Adrenal gland (tissue), 12 donors: ENCODE data around the gene SPATA16. TPM values are rescaled to one million over a fixed set of nuclear protein-coding genes. Genes with fewer than 3 reads are reported as not detected.

Source experiments
- DNase-seq, 7 donors: peaks; one replicate each; pipeline ENCODE4 v3.0.0-alpha.2; 2019 to 2020
- H3K27ac ChIP-seq, 5 donors: fragments of 200-600 bp; sonication (generic) in 4 of 5; 1 replicate in 3 of 5; 2 replicates in 2 of 5; pipeline versions ENCODE4 v1.5.1 to v1.8.0; 2016 to 2020; ENCODE audit warnings: mild to moderate bottlenecking in 1 of 5
- H3K27me3 ChIP-seq: fragments of 200-600 bp; 2 replicates; pipeline ENCODE4 v1.8.0; 2021
- H3K36me3 ChIP-seq, 2 donors: fragments of 200-600 bp; replicated peaks in 1 of 2; 1 replicate in 1 of 2; 2 replicates in 1 of 2; pipeline versions ENCODE4 v1.5.1 to v1.8.0; 2018 to 2022
- H3K4me1 ChIP-seq, 2 donors: fragments of 200-600 bp; replicated peaks in 1 of 2; 1 replicate in 1 of 2; 2 replicates in 1 of 2; pipeline versions ENCODE4 v1.5.1 to v1.8.0; 2018 to 2021
- H3K4me3 ChIP-seq, 4 donors: fragments of 200-600 bp; sonication (generic) in 3 of 4; one replicate each; pipeline ENCODE4 v1.5.1; 2016 to 2018
- H3K9me3 ChIP-seq, 3 donors: fragments of 200-600 bp; sonication (generic) in 1 of 3; replicated peaks in 1 of 3; 1 replicate in 2 of 3; 2 replicates in 1 of 3; pipeline versions ENCODE4 v1.5.1 to v1.8.0; 2016 to 2021
- CTCF ChIP-seq, 6 experiments: fragments of 450-650 bp in 4 of 6; fragments of 200-600 bp in 2 of 6; sonication (generic) in 1 of 6; IDR thresholded peaks; 1 replicate in 5 of 6; 2 replicates in 1 of 6; pipeline versions ENCODE4 v1.5.1 to v1.8.0; 2016 to 2021; ENCODE audit warnings: antibody characterized with exemption in 6 of 6, mild to moderate bottlenecking in 2 of 6, moderate library complexity in 1 of 6
- POLR2A ChIP-seq, 2 donors: fragments of 450-650 bp; IDR thresholded peaks; one replicate each; pipeline ENCODE4 v1.6.1; 2017; ENCODE audit warnings: antibody characterized with exemption in 2 of 2, mild to moderate bottlenecking in 2 of 2, moderate library complexity in 1 of 2
- WGBS, 4 donors: extraction: QIAGEN DNeasy Blood & Tissue Kit in 2 of 4; methylation state at CpG; one replicate each; pipeline versions ENCODE4 v1.1.5 to v1.1.7; 2013 to 2017; 5-methylcytosine and 5-hydroxymethylcytosine counted together
- intact Hi-C, 2 donors: fragments of 100-400 bp; cut with DNase I; formaldehyde crosslinking; loops; one replicate each; pipeline versions ENCODE4 v1.14.1 to v1.15.0; 2022 to 2023
- polyA plus RNA-seq, 3 donors: library from polyadenylated mRNA; stranded (reverse); fragments of 200-250 nt in 2 of 3; fragments of 350-450 nt in 1 of 3; fragmentation: Illumina TruSeq in 1 of 3; extraction: RNeasy Lipid Tissue Mini Kit (QIAGEN cat#74804) in 1 of 3; gene quantifications; one replicate each; pipeline ENCODE4 v1.2.3, GENCODE V29; 2013 to 2014
- total RNA-seq, 9 donors: library from RNA; depleted of rRNA in 4 of 9; stranded (reverse); fragments of >200 nt in 4 of 9; fragments of 120-200 nt in 1 of 9; fragmentation: NEBNext Ultra II Directional in 1 of 9; extraction: Animal tissue kit (Norgen Biotek cat#: 25700) in 1 of 9; gene quantifications; one replicate each; pipeline versions ENCODE4 v1.1.0 to v1.2.4, GENCODE V29; 2013 to 2023
- donor health status: healthy with polysubstance abuse.
- donor health status: Bipolar disorder and iron deficiency.
- donor health status: DM: yes; HTN: yes; CAD: no.
- donor health status: DM: no; HTN: no; CAD: no.
- donor health status: DM: no; HTN: no; CAD: no.
- donor health status: DM: yes; HTN: yes; CAD: no.

The SPATA16 gene
- total and polyA plus RNA-seq, 12 donors = not detected

- no peak for DNase-seq
- TF ChIP-seq CTCF (IDR thresholded peaks at IDR 0.05) (no peak), POLR2A (IDR thresholded peaks at IDR 0.05) (no peak)
- no peaks in the 10 kb centered on the region for H3K9me3 ChIP-seq
- no peaks in the 10 kb centered on the region for H3K4me1 ChIP-seq
- no peak overlapping the region for H3K27ac ChIP-seq
- H3K4me3 ChIP-seq = no peak overlapping the region
- H3K27me3 ChIP-seq = no peaks in the 10 kb centered on the region
- intact Hi-C loops = loop anchor here (5.0 to 10.0 kb wide), 2 partner anchors 205 to 208 kb away; no protein-coding TSS in a partner anchor
- WGBS, 4 donors = 22 to 55% (median 46%) methylated on average over 3 to 4 of the region's 4 CpGs
- H3K36me3 ChIP-seq = no peaks in the 10 kb centered on the region
These were observed 301.4 kb downstream of the SPATA16 start for GRCh38 chr3:172839679-172840078.
